Measurements from ENCODE around the gene CPSF3. TPM values are rescaled to one million over a fixed set of nuclear protein-coding genes. Genes with fewer than 3 reads are reported as not detected.

CPSF3 gene
- total and polyA plus RNA-seq, 5 donors, result 13.1 to 19.7 (median 15.1) TPM

GRCh38 chr2:9408641-9409151, 14.8 kb upstream of the CPSF3 start:
- Histone ChIP-seq H3K27me3 (ENCODE audit: control insufficient read depth, insufficient read depth) (no peaks in the 10 kb centered on the region), H3K4me1 (ENCODE audit: control insufficient read depth, insufficient read depth, low read length) (no peaks in the 10 kb centered on the region), H3K9me3 (ENCODE audit: control insufficient read depth, low read length) (no peaks in the 10 kb centered on the region), H3K27ac (ENCODE audit: low read length) (no peak overlapping the region), H3K4me3 (ENCODE audit: low read length) (no peak overlapping the region)
- no peak for DNase-seq
- 84% methylated on average over 9 of the region's 9 CpGs for WGBS
- peak in 1 of 2 donors; percentile 39 for ATAC-seq
- intact Hi-C loops (cut with DNase I), result no loop called here

GRCh38 chr2:9410108-9410507, 13.3 kb upstream of the CPSF3 start:
- DNase-seq (no peak), ATAC-seq (no peak)
- Histone ChIP-seq H3K4me3 (ENCODE audit: low read length) (no peak overlapping the region), H3K4me1 (ENCODE audit: control insufficient read depth, insufficient read depth, low read length) (no peaks in the 10 kb centered on the region), H3K27ac (ENCODE audit: low read length) (no peak overlapping the region), H3K9me3 (ENCODE audit: control insufficient read depth, low read length) (no peaks in the 10 kb centered on the region), H3K27me3 (ENCODE audit: control insufficient read depth, insufficient read depth) (no peaks in the 10 kb centered on the region)
- over 99% methylated on average over 3 of the region's 3 CpGs for WGBS
- intact Hi-C loops (cut with DNase I), result no loop called here

GRCh38 chr2:9412781-9413180, 10.7 kb upstream of the CPSF3 start:
- ATAC-seq, result no peak
- Histone ChIP-seq H3K4me3 (ENCODE audit: low read length) (no peak overlapping the region), H3K9me3 (ENCODE audit: control insufficient read depth, low read length) (no peaks in the 10 kb centered on the region), H3K27ac (ENCODE audit: low read length) (no peak overlapping the region), H3K27me3 (ENCODE audit: control insufficient read depth, insufficient read depth) (no peaks in the 10 kb centered on the region), H3K4me1 (ENCODE audit: control insufficient read depth, insufficient read depth, low read length) (no peaks in the 10 kb centered on the region)
- intact Hi-C loops (cut with DNase I), result no loop called here
- no peak for DNase-seq
- 69% methylated on average over 7 of the region's 7 CpGs for WGBS

- 88% methylated on average over 16 of the region's 16 CpGs for WGBS
- ATAC-seq (peak in 1 of 2 donors; percentile 15), DNase-seq (no peak)
- Histone ChIP-seq H3K4me1 (ENCODE audit: control insufficient read depth, insufficient read depth, low read length) (no peaks in the 10 kb centered on the region), H3K4me3 (ENCODE audit: low read length) (no peak overlapping the region), H3K27ac (ENCODE audit: low read length) (no peak overlapping the region), H3K27me3 (ENCODE audit: control insufficient read depth, insufficient read depth) (no peaks in the 10 kb centered on the region), H3K9me3 (ENCODE audit: control insufficient read depth, low read length) (no peaks in the 10 kb centered on the region)
- intact Hi-C loops (cut with DNase I), result no loop called here
These were observed 7.8 kb upstream of the CPSF3 start for GRCh38 chr2:9415516-9416169.

GRCh38 chr2:9416267-9416961, 7.0 kb upstream of the CPSF3 start:
- no peak overlapping the region for H3K4me3 ChIP-seq (ENCODE audit: low read length)
- 87% methylated on average over 9 of the region's 9 CpGs for WGBS
- no peaks in the 10 kb centered on the region for H3K4me1 ChIP-seq (ENCODE audit: control insufficient read depth, insufficient read depth, low read length)
- intact Hi-C loops (cut with DNase I), result no loop called here
- no peak for DNase-seq
- H3K9me3 ChIP-seq (ENCODE audit: control insufficient read depth, low read length), result no peaks in the 10 kb centered on the region
- ATAC-seq, result no peak
- H3K27ac ChIP-seq (ENCODE audit: low read length), result no peak overlapping the region
- H3K27me3 ChIP-seq (ENCODE audit: control insufficient read depth, insufficient read depth), result no peaks in the 10 kb centered on the region

DNA sequence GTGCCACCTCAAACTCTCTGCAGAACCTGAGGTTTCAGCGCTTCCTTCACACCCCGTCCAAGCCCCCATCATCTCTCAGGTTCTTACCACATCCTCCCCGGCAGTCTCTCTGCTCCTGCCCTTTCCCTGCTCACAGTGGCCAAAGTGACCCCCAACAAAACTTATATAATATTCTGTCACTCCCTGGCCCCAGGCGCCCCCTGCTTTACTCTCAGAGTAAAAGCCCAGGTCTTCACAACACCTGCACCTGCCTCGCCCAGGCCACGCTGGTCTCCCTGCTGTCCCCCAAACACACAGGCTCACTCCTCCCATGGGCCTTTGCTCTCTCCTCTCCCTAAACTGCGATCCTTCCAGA, 6.5 kb upstream of the CPSF3 start:
- no peaks in the 10 kb centered on the region for H3K4me1 ChIP-seq (ENCODE audit: control insufficient read depth, insufficient read depth, low read length)
- H3K27me3 ChIP-seq (ENCODE audit: control insufficient read depth, insufficient read depth), result no peaks in the 10 kb centered on the region
- no peaks in the 10 kb centered on the region for H3K9me3 ChIP-seq (ENCODE audit: control insufficient read depth, low read length)
- DNase-seq, result no peak
- intact Hi-C loops (cut with DNase I), result no loop called here
- no peak for ATAC-seq
- H3K27ac ChIP-seq (ENCODE audit: low read length), result no peak overlapping the region
- WGBS, result 98% methylated on average over 7 of the region's 7 CpGs
- no peak overlapping the region for H3K4me3 ChIP-seq (ENCODE audit: low read length)

GRCh38 chr2:9417725-9418124, 5.7 kb upstream of the CPSF3 start:
- H3K27me3 ChIP-seq (ENCODE audit: control insufficient read depth, insufficient read depth), result no peaks in the 10 kb centered on the region
- 69% methylated on average over 3 of the region's 3 CpGs for WGBS
- no peaks in the 10 kb centered on the region for H3K9me3 ChIP-seq (ENCODE audit: control insufficient read depth, low read length)
- DNase-seq, result no peak
- H3K27ac ChIP-seq (ENCODE audit: low read length), result no peak overlapping the region
- ATAC-seq, result no peak
- intact Hi-C loops (cut with DNase I), result no loop called here
- no peak overlapping the region for H3K4me3 ChIP-seq (ENCODE audit: low read length)
- no peaks in the 10 kb centered on the region for H3K4me1 ChIP-seq (ENCODE audit: control insufficient read depth, insufficient read depth, low read length)

DNA sequence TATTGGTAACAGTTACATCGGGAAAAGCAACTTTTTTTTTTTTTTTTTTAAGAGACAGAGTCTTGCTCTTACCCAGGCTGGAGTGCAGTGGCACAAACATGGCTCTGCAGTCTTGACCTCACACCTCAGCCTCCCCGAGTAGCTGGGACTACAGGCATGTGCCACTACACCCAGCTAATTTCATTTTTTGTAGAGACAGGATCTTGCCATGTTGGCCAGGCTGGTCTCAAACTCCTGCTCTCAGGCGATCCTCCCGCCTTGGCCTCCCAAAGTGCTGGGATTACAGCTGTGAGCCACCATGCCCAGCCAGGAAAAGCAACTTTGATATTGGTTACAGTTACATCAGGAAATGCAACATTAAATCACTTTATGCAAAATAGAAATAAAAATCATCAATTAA, 4.7 kb upstream of the CPSF3 start:
- WGBS, result 90% methylated on average over 4 of the region's 4 CpGs

DNA sequence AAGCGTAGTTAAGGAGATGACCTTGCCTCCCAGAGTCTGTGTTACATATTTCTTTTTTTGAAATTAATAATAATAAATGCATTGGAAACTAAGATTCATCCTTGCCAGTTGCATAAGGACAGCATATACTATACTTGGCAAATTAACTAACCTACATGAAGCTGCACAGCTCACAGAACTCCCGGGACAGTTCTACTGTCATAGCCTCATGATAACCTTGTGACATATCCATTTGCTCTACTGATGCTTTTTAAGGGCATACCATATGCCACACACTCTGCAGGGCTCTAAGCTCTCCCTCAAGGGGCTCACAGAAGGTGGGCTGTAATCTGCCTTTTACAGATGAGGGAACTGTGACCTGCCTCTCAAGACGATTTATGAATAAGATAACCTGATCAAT, 3.9 kb upstream of the CPSF3 start:
- WGBS, result 76% methylated on average over 3 of the region's 3 CpGs
- Histone ChIP-seq H3K4me1 (ENCODE audit: control insufficient read depth, insufficient read depth, low read length) (peaks cover 2% of the 10 kb centered on the region), H3K27me3 (ENCODE audit: control insufficient read depth, insufficient read depth) (no peaks in the 10 kb centered on the region), H3K9me3 (ENCODE audit: control insufficient read depth, low read length) (no peaks in the 10 kb centered on the region), H3K4me3 (ENCODE audit: low read length) (no peak overlapping the region), H3K27ac (ENCODE audit: low read length) (no peak overlapping the region)
- ATAC-seq (no peak), DNase-seq (no peak)
- intact Hi-C loops (cut with DNase I), result no loop called here

More for the DNA sequence above, 4.7 kb upstream of the CPSF3 start:
- DNase-seq (no peak), ATAC-seq (no peak)
- Histone ChIP-seq H3K9me3 (ENCODE audit: control insufficient read depth, low read length) (no peaks in the 10 kb centered on the region), H3K4me1 (ENCODE audit: control insufficient read depth, insufficient read depth, low read length) (no peaks in the 10 kb centered on the region), H3K27ac (ENCODE audit: low read length) (no peak overlapping the region), H3K27me3 (ENCODE audit: control insufficient read depth, insufficient read depth) (no peaks in the 10 kb centered on the region), H3K4me3 (ENCODE audit: low read length) (no peak overlapping the region)
- intact Hi-C loops (cut with DNase I), result no loop called here

GRCh38 chr2:9420495-9420894, 3.0 kb upstream of the CPSF3 start:
- intact Hi-C loops (cut with DNase I), result no loop called here
- H3K4me1 ChIP-seq (ENCODE audit: control insufficient read depth, insufficient read depth, low read length), result peaks cover 2% of the 10 kb centered on the region
- no peak overlapping the region for H3K27ac ChIP-seq (ENCODE audit: low read length)
- H3K9me3 ChIP-seq (ENCODE audit: control insufficient read depth, low read length), result no peaks in the 10 kb centered on the region
- no peak overlapping the region for H3K4me3 ChIP-seq (ENCODE audit: low read length)
- no peak for DNase-seq
- WGBS, result 69% methylated on average over 10 of the region's 10 CpGs
- no peaks in the 10 kb centered on the region for H3K27me3 ChIP-seq (ENCODE audit: control insufficient read depth, insufficient read depth)
- ATAC-seq, result no peak

GRCh38 chr2:9422321-9423099, 944 bp upstream of the CPSF3 start:
- H3K4me1 ChIP-seq (ENCODE audit: control insufficient read depth, insufficient read depth, low read length), result peaks cover 2% of the 10 kb centered on the region
- no peaks in the 10 kb centered on the region for H3K9me3 ChIP-seq (ENCODE audit: control insufficient read depth, low read length)
- DNase-seq, result peak; percentile 61 to 81 (median 81)
- ATAC-seq, result peak; percentile 32 to 45
- intact Hi-C loops (cut with DNase I), result no loop called here
- H3K4me3 ChIP-seq (ENCODE audit: low read length), result peak overlapping the region; percentile 97
- peak overlapping the region; percentile 95 for H3K27ac ChIP-seq (ENCODE audit: low read length)
- WGBS, result 7% methylated on average over 42 of the region's 42 CpGs
- no peaks in the 10 kb centered on the region for H3K27me3 ChIP-seq (ENCODE audit: control insufficient read depth, insufficient read depth)

Data from right cardiac atrium (tissue), 5 donors.